T-helper 1 cell treated with Interleukin-12 subunit alpha and Interleukin-12 subunit beta and Interleukin-4 antibody, amounts not matched to agents 30 ng/mL and 1 ng/mL, for 36 hours (primary cell): ENCODE measurements around the gene CDCA7. TPM values are rescaled to one million over a fixed set of nuclear protein-coding genes. Genes with fewer than 3 reads are reported as not detected.
"Not testable (repeated sequence)": the region's sequence is repeated elsewhere in the genome, so short reads cannot be mapped to it uniquely, and the experiment has no call there.

Experiments
- intact Hi-C: fragments of 100-400 bp; cut with micrococcal nuclease; formaldehyde crosslinking; loops from one replicate; pipeline ENCODE4 v1.15.1; 2024
- total RNA-seq: library from RNA; stranded (reverse); gene quantifications from 2 replicates; pipeline ENCODE4 v1.2.3, GENCODE V29; 2022

The CDCA7 gene
- total RNA-seq, 1 donor from 2014 or later = 81.4 TPM

DNA sequence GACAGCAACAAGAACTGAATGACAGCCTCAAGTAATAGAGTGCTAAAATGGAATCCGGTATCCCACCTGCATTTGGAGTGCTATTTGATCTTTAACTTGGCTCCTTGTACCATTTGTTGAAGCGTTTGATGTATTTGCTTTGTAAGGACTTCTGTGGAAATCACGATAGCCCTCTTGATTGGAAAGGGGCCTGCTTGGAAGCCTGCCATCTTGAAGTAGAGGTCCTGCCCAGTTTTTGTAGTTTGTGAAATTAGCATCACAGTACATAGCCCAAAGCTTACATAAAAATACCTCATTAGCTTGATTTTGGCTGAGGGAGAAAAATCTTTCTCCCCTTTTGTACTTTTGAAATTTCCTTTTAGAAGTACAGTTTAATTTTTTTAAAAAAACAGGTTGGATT is 2.7 kb downstream of the CDCA7 start:
- intact Hi-C loops = loop anchor here (5.0 to 10.0 kb wide), 5 partner anchors 70 to 1807 kb away; partner anchors contain the start of genes ATF2, PDK1 and WIPF1

DNA sequence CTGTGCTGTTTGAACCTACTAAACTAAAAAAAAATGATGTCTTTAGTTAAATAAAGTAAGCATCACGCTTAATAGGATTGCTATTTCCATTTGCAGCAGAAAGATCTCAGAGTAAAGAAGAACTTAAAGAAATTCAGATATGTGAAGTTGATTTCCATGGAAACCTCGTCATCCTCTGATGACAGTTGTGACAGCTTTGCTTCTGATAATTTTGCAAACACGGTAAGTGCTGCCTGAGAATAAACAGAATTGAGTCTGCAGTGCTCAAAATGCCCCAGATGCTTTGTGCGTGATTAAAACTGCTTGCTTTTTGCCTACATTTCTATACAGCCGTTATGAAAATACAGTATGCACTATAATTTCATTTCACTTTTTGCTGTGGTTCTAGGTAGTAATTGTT is 3.9 kb downstream of the CDCA7 start:
- intact Hi-C loops = loop anchor here (5.0 to 10.0 kb wide), 5 partner anchors 71 to 1806 kb away; partner anchors contain the start of genes ATF2, PDK1 and WIPF1

DNA sequence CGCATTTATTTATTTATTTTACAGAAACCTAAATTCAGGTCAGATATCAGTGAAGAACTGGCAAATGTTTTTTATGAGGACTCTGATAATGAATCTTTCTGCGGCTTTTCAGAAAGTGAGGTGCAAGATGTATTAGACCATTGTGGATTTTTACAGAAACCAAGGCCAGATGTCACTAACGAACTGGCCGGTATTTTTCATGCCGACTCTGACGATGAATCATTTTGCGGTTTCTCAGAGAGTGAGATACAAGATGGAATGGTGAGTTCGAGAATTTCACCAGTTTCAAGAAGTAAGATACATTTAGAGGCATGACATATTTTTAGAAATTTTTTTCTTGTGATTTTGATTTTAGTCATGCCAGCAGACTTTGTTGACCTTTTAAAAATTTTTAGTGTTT is 4.6 kb downstream of the CDCA7 start:
- intact Hi-C loops = loop anchor here (5.0 to 10.0 kb wide), 5 partner anchors 72 to 1806 kb away; partner anchors contain the start of genes ATF2, PDK1 and WIPF1

DNA sequence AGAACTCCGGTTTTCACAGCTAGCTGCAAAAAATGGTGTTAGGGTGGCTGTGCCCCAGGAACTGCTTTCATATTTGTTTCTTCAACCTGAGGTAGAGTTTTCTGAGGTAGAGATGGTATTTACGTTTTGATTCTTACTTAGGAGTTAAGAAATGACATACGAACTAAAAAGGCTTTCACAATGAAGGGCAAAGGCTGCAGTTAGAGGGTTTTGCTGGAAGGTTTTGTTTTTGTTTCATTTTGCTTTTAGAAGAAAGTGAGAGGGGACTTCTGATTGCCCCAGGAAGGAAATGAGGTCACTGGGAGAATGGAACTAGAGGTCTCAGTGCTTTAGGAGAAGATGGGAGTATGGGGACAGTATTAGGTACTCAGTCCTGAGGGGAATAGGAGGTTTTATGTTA is 15.5 kb downstream of the CDCA7 start:
- intact Hi-C loops = loop anchor here (1.0 kb wide), 1 partner anchor 16 kb away; the partner anchor contains the start of gene CDCA7

DNA sequence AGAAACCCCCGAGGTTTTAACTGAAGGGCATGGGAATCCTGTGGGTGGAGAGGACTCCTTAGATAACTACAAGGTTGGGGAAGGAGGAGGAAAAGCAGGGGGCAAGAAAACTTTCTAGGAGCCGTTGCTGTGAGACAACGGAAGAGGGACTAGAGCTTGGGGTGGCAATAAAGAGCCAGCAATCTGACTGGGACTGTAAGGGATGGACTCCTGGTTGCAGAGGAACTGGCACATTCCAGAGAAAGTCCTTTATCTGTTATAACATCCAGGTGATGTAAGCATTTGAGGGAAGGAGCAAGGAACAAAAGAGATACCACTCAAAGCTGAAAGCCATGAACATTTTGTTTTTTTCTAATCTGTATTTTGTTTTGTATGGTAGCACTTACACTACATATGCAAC is 16.4 kb downstream of the CDCA7 start:
- intact Hi-C loops = no loop called here

DNA sequence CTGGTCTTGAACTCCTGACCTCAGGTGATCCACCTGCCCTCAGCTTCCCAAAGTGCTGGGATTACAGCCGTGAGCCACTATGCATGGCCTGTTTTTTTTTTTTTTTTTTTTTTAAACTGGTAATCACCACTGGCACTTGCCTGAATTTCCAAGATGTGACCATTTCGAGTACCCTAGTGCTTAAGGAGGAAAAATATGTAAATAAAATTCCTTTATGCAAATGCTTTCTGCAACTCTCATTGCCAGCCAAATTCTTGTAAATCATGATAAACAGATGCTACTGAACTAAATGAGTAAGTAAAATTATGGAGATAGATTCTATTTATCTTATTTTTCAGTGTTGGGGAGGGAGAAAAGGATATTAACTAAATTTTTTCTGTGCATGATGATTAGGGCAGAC is 18.6 kb downstream of the CDCA7 start:
- intact Hi-C loops = no loop called here

DNA sequence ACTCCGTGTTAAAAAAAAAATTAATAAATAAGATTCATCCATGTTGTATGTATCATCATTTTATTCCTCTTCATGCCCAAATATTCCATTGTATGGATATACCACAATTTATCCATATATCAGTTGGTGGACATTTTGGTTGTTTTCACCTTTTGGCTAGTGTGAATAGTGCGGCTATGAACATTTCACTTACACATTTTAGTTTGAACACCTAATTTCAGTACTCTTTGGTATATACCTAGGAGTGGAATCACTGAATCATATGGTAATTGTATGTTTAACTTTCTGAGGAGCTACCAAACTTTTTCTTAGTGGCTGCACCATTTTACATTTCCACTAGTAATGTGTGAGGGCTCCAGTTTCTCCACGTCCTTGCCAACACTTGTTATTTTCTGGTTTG is 20.0 kb downstream of the CDCA7 start:
- intact Hi-C loops = no loop called here

DNA sequence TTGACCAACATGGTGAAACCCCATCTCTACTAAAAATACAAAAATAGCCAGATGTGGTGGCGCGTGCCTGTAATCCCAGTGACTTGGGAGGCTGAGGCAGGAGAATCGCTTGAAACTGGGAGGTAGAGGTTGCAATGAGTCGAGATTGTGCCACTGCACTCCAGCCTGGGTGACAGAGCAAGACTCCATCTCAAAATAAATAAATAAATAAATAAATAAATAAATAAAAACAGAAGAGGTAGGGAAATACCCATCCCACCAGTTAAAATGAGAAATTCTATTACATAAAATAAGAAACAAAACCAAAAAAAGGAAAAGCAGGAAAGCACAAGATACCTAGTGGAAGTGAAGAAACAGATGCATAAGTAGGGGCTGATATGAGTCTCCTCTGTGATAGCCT is 30.9 kb downstream of the CDCA7 start:
- intact Hi-C loops = not testable (repeated sequence)

DNA sequence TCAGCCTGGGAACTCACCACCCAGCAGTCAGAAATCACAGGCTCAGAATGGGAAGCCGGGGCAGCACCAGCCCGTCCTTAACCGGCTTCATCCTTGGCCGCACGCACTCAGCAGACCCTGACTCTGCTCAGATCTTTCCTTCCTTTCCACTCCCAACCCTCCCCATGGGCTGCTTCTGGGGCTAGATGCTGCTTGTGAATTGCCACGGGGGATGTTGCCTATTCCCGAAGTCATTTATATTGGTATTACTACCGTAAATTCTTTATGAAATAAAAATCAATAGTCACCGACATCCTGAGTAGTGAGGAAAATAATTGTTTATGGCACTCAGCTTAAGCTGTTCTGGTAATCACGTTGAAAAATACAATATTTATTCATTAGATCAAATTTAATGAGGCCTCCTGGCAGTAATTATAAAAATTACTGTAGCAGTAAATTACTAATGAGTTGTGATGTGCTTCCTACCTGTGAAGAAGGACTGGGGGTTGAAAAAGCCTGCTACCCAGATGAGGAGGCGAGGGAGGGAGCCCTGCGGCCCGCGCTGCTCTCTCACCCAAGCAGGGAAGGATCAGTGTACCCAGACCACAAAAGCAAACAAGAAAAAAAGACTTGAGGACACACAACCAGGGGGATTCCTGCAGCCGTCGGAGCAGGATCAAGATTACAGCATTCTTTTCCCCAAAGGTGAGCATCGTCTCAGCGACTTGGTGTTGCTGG is 31.5 kb downstream of the CDCA7 start:
- intact Hi-C loops = no loop called here

DNA sequence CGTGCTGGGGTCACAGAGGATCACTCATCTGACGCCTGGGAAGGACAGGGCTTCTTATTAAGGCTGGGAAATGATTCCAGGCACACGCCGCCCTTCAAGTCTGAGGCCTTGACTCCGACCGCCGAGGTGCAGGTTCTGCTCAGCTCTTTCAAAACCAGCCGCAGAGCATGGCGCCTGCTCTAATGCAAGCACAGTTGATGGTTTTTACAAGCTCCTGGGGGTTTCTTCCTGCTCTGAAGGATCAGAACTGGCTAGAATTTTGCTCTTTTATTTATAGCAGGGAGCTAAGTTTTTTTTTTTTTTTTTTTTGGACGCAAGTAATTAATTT is 32.0 kb downstream of the CDCA7 start:
- intact Hi-C loops = no loop called here

DNA sequence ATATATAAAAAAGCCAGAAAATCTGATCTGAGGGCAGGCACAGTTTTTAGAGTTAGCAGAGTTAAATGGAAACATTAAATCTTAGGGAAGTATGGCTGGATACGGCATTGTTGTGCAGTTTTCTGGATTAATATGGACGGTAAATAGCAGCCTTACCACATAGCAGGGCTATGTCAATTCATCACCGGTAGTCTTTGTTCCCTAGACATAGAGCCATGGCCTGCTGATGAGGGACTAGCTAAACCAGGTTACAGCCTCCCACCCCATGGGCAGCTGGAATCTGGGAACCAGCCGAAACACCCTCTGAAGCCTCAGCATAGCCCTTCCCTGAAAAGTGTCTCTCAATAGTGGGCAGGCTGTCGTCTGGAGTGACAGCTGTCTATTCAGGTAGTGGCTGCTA is 32.4 kb downstream of the CDCA7 start:
- intact Hi-C loops = no loop called here

DNA sequence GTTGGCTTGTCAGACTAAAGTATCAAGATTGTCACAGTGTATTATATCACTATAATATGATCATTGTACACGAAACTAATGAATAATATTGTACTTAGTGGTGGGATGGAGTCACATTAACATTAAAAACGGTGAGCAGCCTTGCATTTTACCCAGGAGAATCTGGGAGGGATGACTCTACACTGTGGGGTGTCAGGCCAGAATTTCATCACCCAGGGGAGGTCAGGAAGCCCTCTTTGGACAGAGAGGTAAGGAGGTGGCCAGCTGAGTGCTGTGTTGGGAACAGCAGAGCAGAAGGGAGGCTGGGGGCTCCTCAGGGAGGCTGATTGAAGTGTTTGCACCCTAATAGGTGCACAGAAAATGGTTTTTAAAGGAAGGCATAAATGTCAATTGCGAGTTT is 33.0 kb downstream of the CDCA7 start:
- intact Hi-C loops = loop anchor here (1.0 kb wide), 1 partner anchor 43 kb away; no protein-coding TSS in a partner anchor

DNA sequence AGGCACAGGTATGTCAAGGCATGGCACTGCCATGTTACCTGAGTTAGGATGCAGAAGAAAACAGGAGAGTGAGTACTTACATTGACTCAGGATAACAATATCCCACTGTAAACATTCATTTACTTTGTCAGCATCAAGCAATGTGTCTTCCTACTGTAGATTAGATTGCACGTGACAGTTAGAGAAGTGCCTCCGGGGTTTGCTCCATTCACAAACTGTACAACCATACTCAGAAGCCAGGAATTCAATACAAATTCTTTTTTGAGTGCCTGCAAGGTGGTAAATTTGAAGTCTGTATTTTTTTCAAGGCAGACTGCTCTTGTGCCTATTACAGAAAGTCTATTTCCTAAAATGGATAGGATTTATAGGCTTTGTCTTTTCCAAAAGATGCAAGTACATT is 34.1 kb downstream of the CDCA7 start:
- intact Hi-C loops = loop anchor here (1.0 kb wide), 1 partner anchor 44 kb away; no protein-coding TSS in a partner anchor

DNA sequence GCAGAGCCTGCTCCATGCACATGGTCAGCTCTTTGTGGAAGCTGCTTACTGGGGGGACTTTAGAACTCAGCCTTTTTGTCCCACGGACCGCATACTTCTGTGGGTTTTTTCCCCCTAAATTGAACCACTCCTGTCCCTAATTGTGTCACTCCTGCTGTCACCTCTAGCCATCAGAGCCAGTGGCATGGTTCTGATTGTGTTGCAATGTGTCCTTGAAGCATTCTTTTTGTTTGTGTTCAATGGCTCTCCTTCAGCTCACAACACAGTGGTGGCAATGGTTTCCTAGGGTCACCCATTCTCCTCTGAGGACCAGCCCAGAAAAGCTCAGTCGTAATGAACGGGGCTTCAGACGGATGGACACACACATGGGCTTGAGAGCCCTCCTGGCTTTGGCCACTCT is 35.4 kb downstream of the CDCA7 start:
- intact Hi-C loops = no loop called here

DNA sequence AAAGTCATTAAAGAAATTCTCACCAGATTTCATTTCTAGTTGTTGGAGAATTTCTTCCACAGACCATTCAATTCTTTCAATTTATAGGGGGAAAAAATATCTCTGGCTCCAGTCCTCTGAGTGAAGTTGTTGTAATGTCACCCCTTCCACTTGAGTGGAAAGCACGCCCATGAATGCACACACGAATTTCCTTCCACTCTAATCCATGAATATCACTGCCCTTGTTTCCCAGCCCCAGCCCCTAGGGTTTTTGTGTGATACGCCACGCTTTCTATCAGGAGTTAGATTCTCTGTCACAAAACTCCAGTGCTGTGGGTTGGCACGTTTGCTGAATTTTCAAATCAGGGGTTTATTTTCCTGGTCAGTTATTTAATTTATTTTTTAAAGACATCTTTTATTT is 38.1 kb downstream of the CDCA7 start:
- intact Hi-C loops = no loop called here

DNA sequence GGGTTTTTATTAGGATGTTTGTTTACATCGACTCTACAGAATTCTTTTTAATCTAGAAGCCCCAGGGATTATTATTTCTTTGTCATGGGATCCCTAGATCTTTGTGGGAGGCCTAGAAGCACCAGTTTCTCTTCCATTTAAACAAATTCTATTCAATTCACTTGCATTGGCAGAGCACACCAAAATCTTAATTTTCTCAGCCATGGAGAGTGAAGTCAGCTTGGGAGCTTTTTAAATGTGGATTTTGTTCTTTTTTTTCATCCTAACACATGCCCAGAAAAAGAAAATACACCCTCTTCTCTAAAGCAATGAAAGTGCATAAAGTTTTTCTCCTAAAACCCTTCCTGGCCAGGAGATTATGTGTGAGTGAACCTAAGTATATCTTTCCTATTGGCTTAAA is 38.5 kb downstream of the CDCA7 start:
- intact Hi-C loops = no loop called here

DNA sequence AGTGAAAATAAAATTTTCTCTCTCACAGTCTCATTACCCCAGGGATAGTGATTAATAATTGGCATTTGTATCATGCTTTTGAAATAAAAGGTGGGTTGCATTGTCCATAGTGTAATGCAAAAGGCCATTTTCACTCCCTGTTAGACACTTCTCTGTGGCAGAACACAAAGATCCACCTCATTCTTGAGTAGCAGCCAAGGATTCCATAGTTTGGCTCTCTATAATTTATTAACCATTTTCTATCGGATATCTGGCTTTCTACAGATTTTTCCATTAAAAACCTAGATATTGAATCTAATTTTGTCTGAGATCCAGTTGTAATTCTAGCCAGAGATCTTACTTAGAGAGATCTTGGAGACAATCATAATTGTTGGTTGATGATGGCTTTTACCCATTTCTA is 39.0 kb downstream of the CDCA7 start:
- intact Hi-C loops = no loop called here

DNA sequence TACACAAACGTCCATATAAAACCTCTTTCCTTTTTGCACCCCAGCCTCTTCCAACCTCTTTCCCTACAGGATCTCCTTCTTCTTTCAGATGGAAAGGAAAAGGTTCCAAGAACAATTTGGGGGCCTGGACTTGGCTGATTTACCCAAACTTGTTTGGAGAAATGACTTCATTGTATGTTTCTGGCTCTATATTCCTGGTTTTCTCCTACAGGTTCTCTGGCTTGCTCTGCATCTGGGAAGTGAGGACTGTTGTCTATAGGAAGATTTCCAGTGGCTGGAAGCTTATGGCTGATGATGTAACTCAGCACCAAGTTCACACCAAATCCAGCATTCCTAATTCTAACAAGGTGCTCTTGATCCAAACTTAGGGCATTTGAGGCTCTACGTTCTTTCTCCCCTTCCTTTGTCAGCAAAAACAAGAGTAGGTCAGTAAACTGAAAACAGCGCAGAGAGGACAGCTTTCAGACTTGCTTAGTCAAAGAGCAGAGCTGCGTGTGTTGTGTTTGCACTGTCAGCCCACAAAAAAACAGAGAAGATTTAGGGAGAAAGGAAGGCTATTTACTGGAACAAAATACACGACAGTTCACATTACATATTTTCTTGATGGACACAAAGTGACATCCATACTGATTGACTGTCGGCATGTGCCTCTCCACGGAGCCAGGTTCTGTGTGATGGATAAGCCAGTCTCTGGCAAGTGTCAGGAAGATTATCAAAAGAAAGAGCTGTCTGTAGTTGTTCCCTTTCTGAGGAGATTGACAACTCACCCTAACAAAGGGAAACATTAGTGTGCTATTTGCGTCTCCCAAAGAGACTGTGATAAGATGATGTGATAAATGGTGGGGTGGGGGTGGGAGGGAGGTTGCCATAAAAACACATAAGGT is 39.7 kb downstream of the CDCA7 start:
- intact Hi-C loops = no loop called here

DNA sequence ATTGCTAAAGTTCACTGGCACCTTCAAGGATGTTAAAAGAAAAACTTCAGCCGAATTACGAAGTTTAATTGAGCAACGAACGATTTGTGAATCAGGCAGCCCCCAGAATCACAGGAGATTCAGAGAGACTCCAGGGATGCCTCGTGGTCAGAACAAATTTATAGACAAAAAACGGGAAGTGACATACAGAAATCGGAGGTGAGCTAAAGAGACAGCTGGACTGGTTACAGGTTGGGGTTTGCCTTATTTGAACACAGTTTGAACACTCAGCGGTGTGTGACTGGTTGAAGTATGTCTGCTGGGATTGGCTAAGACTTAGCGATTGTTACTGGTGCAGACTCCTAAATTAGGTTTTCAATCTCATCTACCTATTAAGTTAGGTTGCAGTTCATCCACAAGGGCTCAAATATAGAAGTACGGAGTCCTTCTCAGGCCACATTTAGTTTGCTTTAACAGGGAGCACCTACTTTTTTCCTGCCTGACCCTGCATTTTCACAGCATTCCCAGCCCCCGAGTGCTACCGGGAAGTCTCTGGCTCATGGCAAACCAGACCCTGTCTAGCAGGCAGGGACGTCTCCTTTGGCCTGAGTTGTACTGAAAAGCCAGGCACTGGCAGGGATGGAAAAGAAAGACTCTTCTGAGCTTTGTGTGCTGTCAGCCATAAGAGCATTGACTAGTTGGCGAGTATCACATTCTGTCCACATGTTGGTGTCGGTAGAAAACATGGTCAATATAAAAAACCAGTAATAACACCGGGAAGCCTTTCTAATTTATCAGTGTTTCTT is 41.1 kb downstream of the CDCA7 start:
- intact Hi-C loops = no loop called here

DNA sequence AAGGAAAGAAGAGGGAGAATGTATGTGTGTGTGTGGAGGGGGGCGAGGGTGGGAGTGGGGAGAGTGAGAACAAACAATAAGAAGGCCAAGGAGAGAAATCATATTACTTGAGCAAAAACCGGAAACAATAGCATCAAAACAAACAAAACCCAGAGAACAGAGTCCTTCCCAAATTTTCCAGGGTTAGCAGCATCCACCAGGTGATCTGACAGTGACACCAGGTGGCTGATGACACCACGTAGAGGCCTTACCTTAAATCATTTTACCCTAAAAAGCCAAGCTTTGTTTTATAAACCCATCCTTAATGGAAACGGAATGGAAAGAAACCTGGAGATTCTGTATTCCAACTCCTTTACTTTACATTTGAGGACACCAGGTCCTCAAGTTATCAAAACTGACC is 42.9 kb downstream of the CDCA7 start:
- intact Hi-C loops = no loop called here

DNA sequence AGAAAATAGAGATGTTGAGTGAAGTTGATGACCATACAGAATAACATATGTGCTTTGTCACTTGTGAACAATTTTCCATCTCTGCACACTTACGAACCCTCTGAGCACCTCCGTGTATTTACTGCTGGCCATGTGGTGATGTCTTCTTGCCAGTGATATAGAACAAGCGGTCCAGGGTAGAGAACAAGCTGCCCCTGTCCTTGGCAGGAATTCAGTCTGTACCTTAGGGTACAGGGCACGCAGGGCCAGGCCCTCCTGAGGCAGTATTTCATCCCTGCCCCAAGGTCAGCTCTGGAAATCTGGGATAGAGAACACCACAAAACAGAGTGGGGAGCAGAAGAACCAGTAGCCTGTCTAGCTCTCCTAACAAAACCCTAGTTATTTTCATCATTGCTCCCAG is 44.6 kb downstream of the CDCA7 start:
- intact Hi-C loops = no loop called here

DNA sequence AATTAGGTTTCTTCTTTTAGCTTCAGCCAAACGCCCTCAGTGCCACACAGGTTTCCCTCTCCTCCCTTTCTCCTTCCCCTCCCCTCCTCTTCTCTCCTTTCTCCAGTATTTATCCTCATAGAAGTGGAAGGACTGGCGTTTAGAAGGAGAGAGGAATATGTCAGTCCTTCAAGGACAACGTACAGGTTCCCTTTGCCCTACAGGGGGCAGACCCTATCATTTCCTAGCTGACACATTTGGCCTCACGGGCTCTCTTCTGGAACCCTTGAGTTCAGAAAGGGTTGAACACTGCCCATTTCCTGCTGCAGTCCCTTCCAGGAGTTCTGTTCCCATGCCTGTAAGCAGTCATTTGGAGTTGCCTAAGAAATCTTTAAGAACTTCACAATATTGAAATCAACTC is 46.1 kb downstream of the CDCA7 start:
- intact Hi-C loops = loop anchor here (10.0 kb wide), 1 partner anchor 674 kb away; no protein-coding TSS in a partner anchor
